H1 (cell line): Measurements from ENCODE around the gene TRIM31. TPM values are rescaled to one million over a fixed set of nuclear protein-coding genes. Genes with fewer than 3 reads are reported as not detected.

Experiments
- CREB1 ChIP-seq: IDR thresholded peaks from 2 replicates; pipeline ENCODE4 v1.6.1; 2012; ENCODE audit warnings: inconsistent platforms
- EZH2 ChIP-seq: fragments of 200-600 bp; sonication (generic); IDR thresholded peaks from 2 replicates; pipeline ENCODE4 v1.7.1; 2012; ENCODE audit warnings: low read depth, mild to moderate bottlenecking, moderate library complexity, low read length, inconsistent platforms; ENCODE audit not compliant: severe bottlenecking
- HDAC2 ChIP-seq, 2 experiments: fragments of 300-600 bp in 1 of 2; sonication (generic) in 1 of 2; IDR thresholded peaks; 2 replicates each; pipeline ENCODE4 v1.6.1; 2011 to 2012; ENCODE audit warnings: low read depth in 2 of 2, low read length in 2 of 2, mild to moderate bottlenecking in 2 of 2, moderate library complexity in 2 of 2, borderline replicate concordance in 1 of 2, inconsistent platforms in 1 of 2
- KDM1A ChIP-seq: fragments of 200-600, 300-600 bp; sonication (generic); IDR thresholded peaks from 2 replicates; pipeline ENCODE4 v1.7.1; 2016; ENCODE audit warnings: mild to moderate bottlenecking, low read length, borderline replicate concordance
- MAFK ChIP-seq: IDR thresholded peaks from 2 replicates; pipeline ENCODE4 v1.6.1; 2012; ENCODE audit warnings: low read depth, mild to moderate bottlenecking, improper control_type of control experiment, low read length
- SRF ChIP-seq: IDR thresholded peaks from 2 replicates; pipeline ENCODE4 v1.6.1; 2011; ENCODE audit warnings: mild to moderate bottlenecking, low read depth, low read length, moderate library complexity
- polyA plus RNA-seq, 7 experiments: library from polyadenylated mRNA; depleted of rRNA in 3 of 7; stranded (reverse) in 5 of 7; unstranded in 2 of 7; fragments of >200 nt in 5 of 7; fragments of 200-250 nt in 2 of 7; gene quantifications; 1 replicate in 5 of 7; 2 replicates in 1 of 7; 4 replicates in 1 of 7; pipeline versions ENCODE4 v1.2.1 to v1.2.3, GENCODE V29; 2011 to 2013; ENCODE audit warnings: missing spikeins in 2 of 7, mixed read lengths in 2 of 7
- total RNA-seq: library from RNA; stranded (reverse); fragmentation: NEBNext Ultra II Directional; extraction: Animal tissue kit (Norgen Biotek cat#: 25700); gene quantifications from 2 replicates; pipeline ENCODE4 v1.2.1, GENCODE V29; 2021

The TRIM31 gene
- total and polyA plus RNA-seq, 2 of the 8 experiments (the other 6 are each of a cell fraction or from before 2014, with no cell fraction given) = not detected

DNA sequence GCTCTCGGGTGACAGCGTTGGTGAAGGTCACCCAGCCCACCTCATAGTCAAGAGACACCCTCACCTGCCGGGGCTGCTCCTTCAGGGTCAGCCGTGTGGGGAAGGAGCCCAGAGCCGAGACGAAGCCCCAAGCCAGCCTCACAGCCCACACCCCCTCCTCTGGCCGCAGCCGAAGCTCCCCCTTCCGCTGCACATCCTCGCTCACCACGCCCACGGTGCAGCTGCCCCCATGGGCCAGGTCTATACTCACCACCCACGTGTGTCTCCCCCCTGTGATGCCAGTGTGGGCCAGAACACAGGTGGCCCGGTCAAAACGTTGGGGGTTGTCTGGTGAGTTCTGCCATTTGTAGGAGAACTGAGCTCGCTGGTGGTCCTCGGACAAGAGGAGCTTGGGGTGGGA lies 41.2 kb upstream of the TRIM31 start (continued):
- TF ChIP-seq MAFK (no peak), KDM1A (no peak), SRF (no peak), EZH2 (no peak), HDAC2 (IDR thresholded peaks at IDR 0.05; ENCODE audit: borderline replicate concordance in 1 of 2, low read depth in 2 of 2, low read length in 2 of 2) (no peak), CREB1 (no peak)
